ENCODE results near the gene KIF11. TPM values are rescaled to one million over a fixed set of nuclear protein-coding genes. Genes with fewer than 3 reads are reported as not detected.
A peak's percentile ranks its signal among the peaks of the same experiment; 100 is the strongest.
"Not testable (repeated sequence)": the region's sequence is repeated elsewhere in the genome, so short reads cannot be mapped to it uniquely, and the experiment has no call there.

Gene KIF11
- total and polyA plus RNA-seq, 4 experiments from 2014 or later: 0.87 to 2.1 (median 1.5) TPM

- H3K36me3 Mint-ChIP-seq; H3K27ac ChIP-seq (ENCODE audit: low read depth, low read length); H3K27me3 Mint-ChIP-seq; H3K4me3 Mint-ChIP-seq; H3K9me3 Mint-ChIP-seq; H3K9me3 ChIP-seq (ENCODE audit: control insufficient read depth in 1 of 2, low read length in 2 of 2); H3K4me3 ChIP-seq (ENCODE audit: low read length in 2 of 2); CTCF ChIA-PET (ENCODE audit: partially characterized antibody); DNase-seq; H3K4me1 ChIP-seq (ENCODE audit: insufficient read depth, low read length); H3K4me1 Mint-ChIP-seq; H3K27me3 ChIP-seq (ENCODE audit: insufficient read depth, low read length); intact Hi-C loops (cut with micrococcal nuclease); H3K27ac Mint-ChIP-seq; H3K36me3 ChIP-seq (ENCODE audit: insufficient read depth, low read length): not testable (repeated sequence)
- POLR2A ChIA-PET (ENCODE audit: partially characterized antibody): interaction anchor here (1.0 kb wide), 1 partner anchor 9 kb away, joined by 4 read pairs; no protein-coding TSS in a partner anchor
Measured at GRCh38 chr10:92582347-92582746, 10.6 kb upstream of the KIF11 start.

GRCh38 chr10:92590623-92591549 lies 2.0 kb upstream of the KIF11 start:
- peaks cover 0 to 8% of the 10 kb centered on the region in 2 donors for H3K36me3 Mint-ChIP-seq
- H3K9me3 ChIP-seq (ENCODE audit: control insufficient read depth in 1 of 2, low read length in 2 of 2): no peaks in the 10 kb centered on the region
- H3K27me3 ChIP-seq (ENCODE audit: insufficient read depth, low read length): no peaks in the 10 kb centered on the region
- peak overlapping the region; percentile 97 to 100 (median 99) for H3K27ac Mint-ChIP-seq
- no peaks in the 10 kb centered on the region for H3K36me3 ChIP-seq (ENCODE audit: insufficient read depth, low read length)
- H3K4me3 Mint-ChIP-seq: peak overlapping the region; percentile 87 to 99 (median 98)
- H3K4me3 ChIP-seq (ENCODE audit: low read length in 2 of 2): peak overlapping the region; percentile 36 to 76
- ChIA-PET POLR2A (ENCODE audit: partially characterized antibody) (interaction anchor here (0.6 to 5.1 kb wide), 18 partner anchors 8 to 794 kb away, joined by 3 to 151 read pairs (median 4); partner anchors contain the start of genes CPEB3, EXOC6, IDE and MARCHF5), CTCF (ENCODE audit: partially characterized antibody) (interaction anchor here (0.6 to 2.4 kb wide), 7 partner anchors 9 to 667 kb away, joined by 3 to 24 read pairs (median 4); partner anchors contain the start of genes BTAF1, EXOC6 and IDE)
- H3K4me1 ChIP-seq (ENCODE audit: insufficient read depth, low read length): peaks cover 35% of the 10 kb centered on the region
- H3K27ac ChIP-seq (ENCODE audit: low read depth, low read length): peak overlapping the region; percentile 85
- DNase-seq: no peak
- peaks cover 22 to 49% (median 31%) of the 10 kb centered on the region in 4 donors for H3K4me1 Mint-ChIP-seq
- peaks cover 0 to 2% (median 0%) of the 10 kb centered on the region in 8 donors for H3K9me3 Mint-ChIP-seq
- H3K27me3 Mint-ChIP-seq: no peaks in the 10 kb centered on the region
- intact Hi-C loops (cut with micrococcal nuclease): loop anchor here (1.0 to 10.0 kb wide), 8 partner anchors 17 to 1426 kb away; partner anchors contain the start of genes BTAF1, CEP55, FGFBP3 and FRA10AC1

- Histone ChIP-seq H3K4me1 (ENCODE audit: insufficient read depth, low read length) (peaks cover 41% of the 10 kb centered on the region), H3K9me3 (ENCODE audit: control insufficient read depth in 1 of 2, low read length in 2 of 2) (no peaks in the 10 kb centered on the region), H3K27me3 (ENCODE audit: insufficient read depth, low read length) (no peaks in the 10 kb centered on the region), H3K4me3 (ENCODE audit: low read length in 2 of 2) (peak overlapping the region; percentile 65 to 76), H3K27ac (ENCODE audit: low read depth, low read length) (peak overlapping the region; percentile 85), H3K36me3 (ENCODE audit: insufficient read depth, low read length) (no peaks in the 10 kb centered on the region)
- ChIA-PET CTCF (ENCODE audit: partially characterized antibody) (interaction anchor here (1.0 to 2.4 kb wide), 4 partner anchors 14 to 257 kb away, joined by 3 to 24 read pairs (median 4); partner anchors contain the start of genes EXOC6 and IDE), POLR2A (ENCODE audit: partially characterized antibody) (interaction anchor here (0.6 to 5.1 kb wide), 19 partner anchors 8 to 795 kb away, joined by 3 to 151 read pairs (median 4); partner anchors contain the start of genes CPEB3, EXOC6, IDE and MARCHF5)
- H3K9me3 Mint-ChIP-seq: peaks cover 0 to 2% (median 0%) of the 10 kb centered on the region in 8 donors
- peak overlapping the region; percentile 99 to 100 (median 100) for H3K27ac Mint-ChIP-seq
- peak; percentile 90 to 93 (median 92) for DNase-seq
- H3K4me3 Mint-ChIP-seq: peak overlapping the region; percentile 93 to 99 (median 98)
- intact Hi-C loops (cut with micrococcal nuclease): loop anchor here (1.0 to 10.0 kb wide), 10 partner anchors 17 to 1427 kb away; partner anchors contain the start of genes BTAF1, CEP55, CPEB3 and FGFBP3
- no peaks in the 10 kb centered on the region for H3K27me3 Mint-ChIP-seq
- H3K4me1 Mint-ChIP-seq: peaks cover 24 to 50% (median 32%) of the 10 kb centered on the region in 4 donors
- H3K36me3 Mint-ChIP-seq: peaks cover 0 to 8% of the 10 kb centered on the region in 2 donors
Measured at GRCh38 chr10:92591550-92592022, 1.3 kb upstream of the KIF11 start.

GRCh38 chr10:92593619-92594588 lies 974 bp downstream of the KIF11 start:
- Histone ChIP-seq H3K4me3 (ENCODE audit: low read length in 2 of 2) (peak overlapping the region; percentile 44 to 76), H3K36me3 (ENCODE audit: insufficient read depth, low read length) (no peaks in the 10 kb centered on the region), H3K9me3 (ENCODE audit: control insufficient read depth in 1 of 2, low read length in 2 of 2) (no peaks in the 10 kb centered on the region), H3K27me3 (ENCODE audit: insufficient read depth, low read length) (no peaks in the 10 kb centered on the region), H3K4me1 (ENCODE audit: insufficient read depth, low read length) (peaks cover 56% of the 10 kb centered on the region), H3K27ac (ENCODE audit: low read depth, low read length) (peak overlapping the region; percentile 85)
- ChIA-PET CTCF (ENCODE audit: partially characterized antibody) (interaction anchor here (1.0 to 1.5 kb wide), 2 partner anchors 9 to 20 kb away, joined by 5 to 6 read pairs; partner anchors contain the start of gene IDE), POLR2A (ENCODE audit: partially characterized antibody) (interaction anchor here (1.3 kb wide), 1 partner anchor 8 kb away, joined by 7 read pairs; no protein-coding TSS in a partner anchor)
- Mint-ChIP-seq H3K36me3 (peaks cover 0 to 8% of the 10 kb centered on the region in 2 donors), H3K27me3 (no peaks in the 10 kb centered on the region), H3K9me3 (peaks cover 0 to 2% (median 0%) of the 10 kb centered on the region in 8 donors), H3K4me1 (peaks cover 29 to 70% (median 36%) of the 10 kb centered on the region in 4 donors), H3K27ac (peak overlapping the region; percentile 62 to 100 (median 99)), H3K4me3 (peak overlapping the region; percentile 93 to 99 (median 98))
- intact Hi-C loops (cut with micrococcal nuclease): loop anchor here (1.0 to 10.0 kb wide), 9 partner anchors 77 to 1429 kb away; partner anchors contain the start of genes BTAF1, CEP55, EXOC6 and FGFBP3
- DNase-seq: peak in 2 of 5 donors; percentile 17 to 22

GRCh38 chr10:92595505-92595904 lies 2.6 kb downstream of the KIF11 start:
- H3K36me3 ChIP-seq (ENCODE audit: insufficient read depth, low read length): no peaks in the 10 kb centered on the region
- H3K27me3 ChIP-seq (ENCODE audit: insufficient read depth, low read length): no peaks in the 10 kb centered on the region
- H3K4me3 ChIP-seq (ENCODE audit: low read length in 2 of 2): no peak overlapping the region
- H3K4me3 Mint-ChIP-seq: peak overlapping the region in 7 of 8 donors; percentile 1 to 49 (median 20)
- no peak for DNase-seq
- H3K9me3 Mint-ChIP-seq: peaks cover 0 to under 1% (median 0%) of the 10 kb centered on the region in 8 donors
- H3K4me1 ChIP-seq (ENCODE audit: insufficient read depth, low read length): peaks cover 56% of the 10 kb centered on the region
- H3K9me3 ChIP-seq (ENCODE audit: control insufficient read depth in 1 of 2, low read length in 2 of 2): no peaks in the 10 kb centered on the region
- peak overlapping the region; percentile 25 for H3K27ac ChIP-seq (ENCODE audit: low read depth, low read length)
- H3K36me3 Mint-ChIP-seq: peaks cover 0 to 8% of the 10 kb centered on the region in 2 donors
- ChIA-PET CTCF (ENCODE audit: partially characterized antibody) (interaction anchor here (0.9 kb wide), 1 partner anchor 22 kb away, joined by 3 read pairs; the partner anchor contains the start of gene IDE), POLR2A (ENCODE audit: partially characterized antibody) (interaction anchor here (0.9 kb wide), 1 partner anchor 95 kb away, joined by 3 read pairs; no protein-coding TSS in a partner anchor)
- intact Hi-C loops (cut with micrococcal nuclease): loop anchor here (10.0 kb wide), 1 partner anchor 1431 kb away; no protein-coding TSS in a partner anchor
- H3K27ac Mint-ChIP-seq: peak overlapping the region; percentile 12 to 91 (median 49)
- no peaks in the 10 kb centered on the region for H3K27me3 Mint-ChIP-seq
- peaks cover 23 to 66% (median 33%) of the 10 kb centered on the region in 4 donors for H3K4me1 Mint-ChIP-seq

- Histone ChIP-seq H3K4me3 (ENCODE audit: low read length in 2 of 2) (no peak overlapping the region), H3K4me1 (ENCODE audit: insufficient read depth, low read length) (peaks cover 61% of the 10 kb centered on the region), H3K9me3 (ENCODE audit: control insufficient read depth in 1 of 2, low read length in 2 of 2) (no peaks in the 10 kb centered on the region), H3K36me3 (ENCODE audit: insufficient read depth, low read length) (no peaks in the 10 kb centered on the region), H3K27ac (ENCODE audit: low read depth, low read length) (no peak overlapping the region), H3K27me3 (ENCODE audit: insufficient read depth, low read length) (no peaks in the 10 kb centered on the region)
- no peak for DNase-seq
- POLR2A ChIA-PET (ENCODE audit: partially characterized antibody): interaction anchor here (0.7 kb wide), 1 partner anchor 24 kb away, joined by 3 read pairs; the partner anchor contains the start of gene IDE
- peaks cover 21 to 54% (median 28%) of the 10 kb centered on the region in 4 donors for H3K4me1 Mint-ChIP-seq
- H3K27ac Mint-ChIP-seq: peak overlapping the region in 3 of 7 donors; percentile 32 to 69 (median 63)
- CTCF ChIA-PET (ENCODE audit: partially characterized antibody): interaction anchor here (0.6 to 1.0 kb wide), 2 partner anchors 31 to 270 kb away, joined by 3 read pairs; no protein-coding TSS in a partner anchor
- no peaks in the 10 kb centered on the region for H3K9me3 Mint-ChIP-seq
- intact Hi-C loops (cut with micrococcal nuclease): loop anchor here (10.0 kb wide), 1 partner anchor 1434 kb away; no protein-coding TSS in a partner anchor
- no peaks in the 10 kb centered on the region for H3K36me3 Mint-ChIP-seq
- no peaks in the 10 kb centered on the region for H3K27me3 Mint-ChIP-seq
- no peak overlapping the region for H3K4me3 Mint-ChIP-seq
Measured at GRCh38 chr10:92598321-92598720, 5.4 kb downstream of the KIF11 start.

Measured in CD4-positive, alpha-beta memory T cell (primary cell).